ENCODE data around the gene ABHD8.
"Not testable (repeated sequence)": the region's sequence is repeated elsewhere in the genome, so short reads cannot be mapped to it uniquely, and the experiment has no call there.

The ABHD8 gene

DNA sequence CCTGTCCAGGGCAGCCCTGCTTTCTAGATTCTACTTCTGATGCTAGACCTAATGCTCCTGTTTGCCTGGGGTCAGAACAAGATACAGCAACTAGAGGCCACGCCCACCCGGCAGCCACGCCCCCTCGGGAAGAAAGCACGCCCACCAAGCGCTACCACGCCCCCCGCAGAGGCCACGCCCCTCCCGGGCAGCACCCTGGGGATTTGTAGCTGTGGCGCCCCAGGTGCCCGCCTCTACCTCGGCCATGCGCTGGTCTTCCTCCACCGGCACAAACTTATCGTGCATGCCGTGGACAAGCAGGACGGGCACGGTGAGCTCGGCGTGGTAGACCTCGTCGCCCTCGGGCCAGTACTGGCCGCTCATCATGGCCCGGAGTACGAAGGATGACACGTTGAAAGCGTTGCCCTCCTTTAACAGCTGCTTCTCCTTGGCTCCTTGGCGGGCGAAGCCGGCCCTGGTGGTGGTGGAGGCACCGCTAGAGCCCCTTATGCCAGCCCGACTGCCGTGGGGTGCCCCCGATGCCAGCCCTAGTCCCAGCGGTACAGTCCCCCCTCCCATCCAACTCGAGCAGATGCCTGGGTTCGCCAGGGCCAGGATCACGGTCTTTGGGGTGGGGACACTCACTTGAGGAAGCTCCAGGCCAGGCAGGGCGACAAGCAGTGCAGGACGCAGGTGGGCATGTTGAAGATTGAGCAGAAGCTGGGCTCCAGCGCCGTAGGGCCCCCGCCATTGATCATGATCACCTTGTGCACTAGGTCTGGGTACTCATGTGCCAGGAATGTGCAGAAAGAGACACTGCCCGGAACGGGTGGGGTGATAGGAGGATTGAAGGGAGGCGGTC is 9.0 kb downstream of the ABHD8 start:
- peak in 2 of 4 experiments; percentile 18 to 37 for DNase-seq

- DNase-seq: no peak
Measured at GRCh38 chr19:17293605-17294004, 9.6 kb downstream of the ABHD8 start.

DNA sequence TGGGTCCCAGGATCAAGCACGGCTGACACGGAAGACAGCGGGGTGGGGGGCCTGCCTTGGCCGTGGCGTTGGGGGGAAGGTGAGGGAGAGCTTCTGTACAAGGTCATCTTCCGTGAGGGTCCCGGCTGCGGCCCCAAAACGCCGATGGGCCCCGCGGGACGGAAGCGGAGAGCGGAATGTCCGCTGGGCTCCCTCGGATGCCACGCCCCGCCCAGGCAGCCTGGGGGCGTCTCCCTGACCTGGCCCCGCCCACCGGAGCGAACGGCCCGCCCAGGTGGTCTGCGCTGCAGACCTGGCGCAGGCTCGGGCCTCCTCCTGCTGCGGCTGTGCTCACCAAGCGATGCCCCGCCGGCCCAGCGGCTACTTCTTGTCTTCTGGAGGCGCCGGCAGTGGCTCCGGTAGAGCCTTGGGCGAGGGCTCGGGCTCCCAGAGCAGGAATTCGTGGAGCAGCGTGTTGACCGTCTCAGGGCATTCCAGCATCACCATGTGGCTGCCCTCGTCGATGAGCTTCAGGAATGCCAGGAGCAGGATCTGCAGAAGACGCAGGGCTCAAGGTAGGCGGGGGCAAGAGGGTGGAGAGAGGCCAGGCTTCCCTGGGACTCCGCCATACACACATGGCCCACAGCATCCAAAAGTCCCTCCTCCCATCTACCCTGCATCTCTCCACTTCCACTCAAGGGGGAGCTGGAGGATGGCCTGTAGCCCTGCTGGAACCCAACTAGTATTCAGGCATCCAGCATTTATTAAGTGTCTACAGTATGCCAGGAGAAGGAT is 10.7 kb downstream of the ABHD8 start:
- DNase-seq: peak; percentile 56 to 72 (median 60)

- no peak for DNase-seq
Measured at GRCh38 chr19:17289489-17289888, 13.7 kb downstream of the ABHD8 start.

DNA sequence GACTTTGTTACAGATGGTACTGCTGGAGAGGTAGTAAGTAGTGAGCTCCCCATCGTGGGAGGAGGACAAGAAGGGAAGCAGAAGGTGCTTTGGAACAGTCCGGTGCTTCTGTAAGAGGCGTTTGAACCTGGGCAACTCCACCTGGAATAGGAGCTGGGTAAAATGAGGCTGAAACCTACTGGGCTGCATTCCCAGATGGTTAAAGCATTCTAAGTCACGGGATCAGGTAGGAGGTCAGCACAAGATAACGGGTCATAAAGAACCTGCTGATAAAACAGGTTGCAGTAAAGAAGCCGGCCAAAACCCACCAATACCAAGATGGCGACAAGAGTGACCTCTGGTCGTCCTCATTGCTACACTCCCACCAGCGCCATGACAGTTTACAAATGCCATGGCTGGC is 16.5 kb downstream of the ABHD8 start:
- DNase-seq: no peak

GRCh38 chr19:17286263-17286662 is 17.0 kb downstream of the ABHD8 start:
- no peak for DNase-seq

GRCh38 chr19:17285415-17286135 is 17.6 kb downstream of the ABHD8 start:
- DNase-seq: no peak

DNA sequence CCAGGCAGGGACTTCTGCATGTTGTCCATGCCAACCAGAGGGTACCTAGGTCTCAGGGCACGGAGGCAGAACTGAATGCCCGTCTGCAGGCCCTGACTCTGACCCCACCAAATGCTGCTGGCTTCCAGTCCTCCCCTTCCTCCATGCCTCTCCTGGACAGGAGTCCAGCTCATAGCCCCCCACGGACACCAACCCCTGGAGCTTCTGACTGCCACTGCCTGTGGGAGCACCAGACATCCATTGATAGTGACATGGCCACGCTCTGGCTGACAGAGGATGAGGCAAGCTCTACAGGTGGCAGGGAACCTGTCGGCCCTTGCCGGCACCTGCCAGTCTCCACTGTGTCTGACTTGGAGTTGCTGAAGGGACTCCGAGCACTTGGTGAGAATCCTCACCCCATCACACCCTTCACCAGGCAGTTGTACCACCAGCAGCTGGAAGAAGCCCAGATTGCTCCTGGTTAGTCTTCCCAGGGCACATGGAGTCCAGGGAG is 19.7 kb downstream of the ABHD8 start:
- DNase-seq: no peak

- DNase-seq: peak; percentile 51 to 63 (median 58)
Measured at GRCh38 chr19:17282488-17283125, 20.6 kb downstream of the ABHD8 start.

- peak in 2 of 4 experiments; percentile 21 to 30 for DNase-seq
Measured at GRCh38 chr19:17281391-17282304, 21.6 kb downstream of the ABHD8 start, which contains the start of gene ANKLE1. ANKLE1 (plus strand) TSS chr19:17281901; CDS start chr19:17281921, 20 bp downstream.

DNA sequence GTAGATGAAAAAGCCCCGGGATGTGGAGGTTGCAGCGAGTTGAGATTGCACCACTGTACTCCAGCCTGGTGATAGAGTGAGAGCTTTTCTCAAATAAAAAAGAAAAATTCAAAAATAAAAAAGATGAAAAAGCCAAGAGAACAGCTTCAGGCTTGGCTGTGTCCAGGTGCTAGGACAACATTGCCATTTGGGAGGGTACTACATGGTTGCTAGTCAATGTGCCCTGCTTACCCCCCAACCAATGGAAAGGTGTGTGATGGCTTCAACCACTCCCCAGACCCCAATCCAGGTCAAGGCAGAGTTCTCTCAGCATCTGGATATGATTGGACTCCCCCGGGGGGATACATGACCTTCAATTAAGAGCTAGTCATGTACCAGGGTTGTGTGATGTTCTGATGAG is 23.8 kb downstream of the ABHD8 start:
- DNase-seq: no peak

DNA sequence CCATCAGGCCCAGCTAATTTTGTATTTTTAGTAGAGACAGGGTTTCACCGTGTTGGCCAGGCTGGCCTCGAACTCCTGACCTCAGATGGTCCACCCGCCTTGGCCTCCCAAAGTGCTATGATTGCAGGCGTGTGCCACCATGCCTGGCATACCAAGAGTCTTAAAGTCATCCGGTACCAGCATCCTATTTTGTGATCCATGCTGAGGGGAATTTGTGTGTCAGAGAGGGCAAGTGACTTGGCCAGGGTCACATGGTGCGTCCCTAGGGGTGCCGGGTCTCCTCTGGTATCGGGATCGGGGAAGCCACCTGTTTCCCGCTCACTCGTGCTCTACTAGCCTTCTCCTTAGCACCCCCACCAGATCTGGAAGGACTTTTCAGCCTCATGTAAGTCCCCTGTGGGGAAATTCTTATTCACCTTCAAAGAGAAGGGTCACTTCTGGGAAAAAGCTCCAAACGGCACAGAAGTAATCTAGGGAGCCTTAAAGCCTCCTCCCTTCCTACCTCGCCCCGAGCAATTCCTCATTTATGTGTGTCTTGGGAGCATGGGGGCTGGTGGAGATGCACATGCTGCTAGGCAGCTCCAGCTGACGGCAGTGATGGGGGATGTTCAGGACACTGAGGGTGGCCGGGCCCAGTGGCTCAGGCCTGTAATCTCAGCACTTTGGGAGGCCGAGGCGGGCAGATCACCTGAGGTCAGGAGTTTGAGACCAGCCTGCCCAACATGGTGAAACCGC is 27.6 kb downstream of the ABHD8 start:
- no peak for DNase-seq

DNA sequence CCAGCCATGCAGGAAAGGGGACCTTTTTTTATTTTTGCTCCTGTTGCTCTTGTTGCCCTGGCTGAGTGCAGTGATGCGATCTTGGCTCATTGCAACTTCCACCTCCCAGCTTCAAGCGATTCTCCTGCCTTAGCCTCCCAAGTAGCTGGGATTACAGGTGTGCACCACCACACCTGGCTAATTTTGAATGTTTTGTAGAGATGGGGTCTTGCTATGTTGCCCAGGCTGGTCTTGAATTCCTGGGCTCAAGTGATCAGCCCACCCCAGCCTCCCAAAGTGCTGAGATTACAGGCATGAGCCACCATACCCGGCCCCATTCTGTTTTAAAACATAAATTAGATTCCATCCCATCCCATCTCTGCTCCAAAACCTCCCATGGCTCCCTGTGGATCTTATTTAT is 28.3 kb downstream of the ABHD8 start:
- not testable (repeated sequence) for DNase-seq

DNA sequence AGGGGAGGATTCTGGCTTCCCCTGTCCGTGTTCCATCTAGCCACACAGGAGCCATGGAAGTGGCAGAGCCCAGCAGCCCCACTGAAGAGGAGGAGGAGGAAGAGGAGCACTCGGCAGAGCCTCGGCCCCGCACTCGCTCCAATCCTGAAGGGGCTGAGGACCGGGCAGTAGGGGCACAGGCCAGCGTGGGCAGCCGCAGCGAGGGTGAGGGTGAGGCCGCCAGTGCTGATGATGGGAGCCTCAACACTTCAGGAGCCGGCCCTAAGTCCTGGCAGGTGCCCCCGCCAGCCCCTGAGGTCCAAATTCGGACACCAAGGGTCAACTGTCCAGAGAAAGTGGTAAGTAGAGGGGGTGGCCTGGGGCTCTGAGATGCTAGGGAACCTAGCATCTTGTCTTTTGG is 34.5 kb downstream of the ABHD8 start:
- no peak for DNase-seq

- DNase-seq: peak; percentile 79 to 88 (median 86)
Measured at GRCh38 chr19:17266975-17267788, 36.0 kb downstream of the ABHD8 start, which contains the start of gene BABAM1. BABAM1 (plus strand) TSS chr19:17267443; CDS start chr19:17268807, 1,364 bp downstream.

DNA sequence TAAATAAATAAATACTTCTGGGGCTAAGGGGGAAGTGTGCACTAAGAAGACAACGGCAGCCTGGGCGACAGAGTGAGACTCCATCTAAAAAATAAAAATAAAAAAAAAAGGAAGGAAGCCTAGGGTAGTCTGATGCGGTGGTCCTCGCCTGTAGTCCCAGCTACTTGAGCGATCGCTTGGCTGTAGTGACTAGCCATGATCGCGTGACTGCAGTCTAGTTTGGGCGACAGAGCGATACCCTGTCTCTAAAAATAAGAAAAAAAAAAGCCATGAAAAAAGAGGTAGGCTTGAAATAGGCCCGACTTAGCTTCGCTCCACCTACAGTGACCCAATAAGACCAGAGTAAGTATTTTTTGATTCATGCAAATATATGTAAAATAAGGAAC is 36.6 kb downstream of the ABHD8 start:
- no peak for DNase-seq

- no peak for DNase-seq
Measured at GRCh38 chr19:17266026-17266425, 37.2 kb downstream of the ABHD8 start.

- DNase-seq: no peak
Measured at GRCh38 chr19:17264641-17264979, 38.6 kb downstream of the ABHD8 start, which contains the start of gene USHBP1. USHBP1 (minus strand) TSS chr19:17264745; CDS start chr19:17264299, 446 bp downstream.

Data from activated CD4-positive, CD25-positive, alpha-beta regulatory T cell (primary cell).